Activated CD4-positive, alpha-beta T cell treated with anti-CD3 and anti-CD28 coated beads, Interleukin-2, Interleukin-6, amounts not matched to agents 100 ng/mL and 50 ng/mL, durations not matched to agents 16 hours and 8 hours (primary cell): ENCODE data around the gene IL12B.
"Not testable (repeated sequence)": the region's sequence is repeated elsewhere in the genome, so short reads cannot be mapped to it uniquely, and the experiment has no call there.

Experiments used
- DNase-seq: peaks from one replicate; pipeline ENCODE4 v3.0.0-alpha.2; 2020

IL12B gene

DNA sequence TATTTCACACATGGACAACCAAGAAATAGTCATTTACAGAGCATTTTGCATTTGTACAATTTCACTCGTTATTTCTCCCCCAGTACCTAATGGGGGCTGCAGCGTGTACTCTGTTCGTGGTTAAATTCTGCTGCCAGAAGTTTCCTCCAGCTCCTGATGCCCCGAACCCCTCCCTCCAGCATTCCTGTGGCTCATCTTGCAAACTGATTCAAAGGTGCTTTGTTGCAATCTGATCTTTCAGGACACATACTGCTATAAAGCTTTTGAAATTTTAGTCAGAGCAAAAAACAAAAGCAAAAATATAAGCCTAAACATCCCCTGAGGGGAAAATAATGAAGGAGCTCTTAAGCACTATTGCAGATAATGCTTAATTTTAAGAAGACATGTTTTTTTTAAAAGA, 39.5 kb downstream of the IL12B start:
- no peak for DNase-seq

DNA sequence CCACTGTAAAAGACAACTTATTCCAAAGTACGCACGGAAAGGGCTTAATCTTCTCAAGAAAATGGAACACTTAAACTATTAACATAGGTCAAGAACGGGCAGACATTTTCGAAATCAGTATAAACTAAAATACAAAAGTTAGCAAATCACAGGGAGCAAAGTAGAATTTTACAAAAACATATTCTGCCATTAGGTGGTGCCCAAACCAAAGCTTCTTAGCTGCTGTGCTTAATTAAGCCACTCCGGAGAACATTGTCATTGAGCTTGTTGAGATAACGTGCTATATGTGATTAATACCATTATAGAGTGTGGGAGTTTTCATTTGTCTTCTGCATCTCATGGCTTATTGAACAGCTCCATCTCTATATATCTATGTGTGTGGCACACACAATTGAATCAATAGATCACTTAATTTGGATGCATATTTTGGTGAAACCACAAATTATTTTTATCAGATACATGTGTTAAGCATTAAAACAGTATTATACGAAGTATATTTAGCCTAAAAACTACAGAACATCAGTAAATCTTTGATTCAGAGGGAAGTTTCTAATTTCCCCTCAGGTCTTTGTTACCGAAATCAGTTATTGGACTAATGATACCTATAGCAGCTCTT, 43.8 kb downstream of the IL12B start:
- DNase-seq, result peak; percentile 18

DNA sequence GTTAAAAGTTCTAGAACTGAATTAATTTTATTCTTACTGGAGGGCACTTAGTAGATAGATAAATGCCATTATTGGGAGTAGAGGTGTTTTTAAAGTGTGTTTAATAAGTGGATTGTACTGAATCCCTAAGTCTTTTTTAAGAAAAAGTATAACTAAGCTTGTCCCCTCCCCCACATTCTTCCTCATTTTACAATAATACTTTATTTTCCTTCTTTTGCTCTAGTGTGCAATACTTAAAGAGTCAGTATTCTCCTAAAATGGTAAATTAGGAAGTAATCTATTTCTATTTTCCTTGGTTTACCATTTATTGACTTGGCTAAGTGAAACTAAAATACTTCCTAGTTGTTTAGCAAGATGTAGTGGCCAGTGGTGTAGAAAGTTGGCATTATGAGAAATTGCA, 55.6 kb downstream of the IL12B start:
- DNase-seq, result no peak

DNA sequence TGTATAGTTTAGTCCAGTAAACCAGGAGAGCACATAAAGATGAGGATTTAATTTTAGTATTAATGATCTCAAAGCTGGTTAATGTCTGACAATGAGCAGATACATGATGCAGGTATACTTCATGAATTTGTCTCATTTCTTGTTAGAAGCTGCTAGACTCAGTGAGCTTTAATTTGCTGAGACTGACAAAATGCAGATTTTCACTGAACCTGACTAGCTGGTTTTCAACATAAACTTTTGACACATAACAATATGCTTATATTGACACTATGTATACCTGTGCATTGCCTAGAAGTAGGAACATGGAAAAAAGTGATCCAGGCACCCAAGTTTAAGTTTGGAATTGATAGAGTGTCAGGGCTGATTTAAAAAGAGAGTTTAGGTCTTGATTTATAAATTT, 56.4 kb downstream of the IL12B start:
- no peak for DNase-seq

DNA sequence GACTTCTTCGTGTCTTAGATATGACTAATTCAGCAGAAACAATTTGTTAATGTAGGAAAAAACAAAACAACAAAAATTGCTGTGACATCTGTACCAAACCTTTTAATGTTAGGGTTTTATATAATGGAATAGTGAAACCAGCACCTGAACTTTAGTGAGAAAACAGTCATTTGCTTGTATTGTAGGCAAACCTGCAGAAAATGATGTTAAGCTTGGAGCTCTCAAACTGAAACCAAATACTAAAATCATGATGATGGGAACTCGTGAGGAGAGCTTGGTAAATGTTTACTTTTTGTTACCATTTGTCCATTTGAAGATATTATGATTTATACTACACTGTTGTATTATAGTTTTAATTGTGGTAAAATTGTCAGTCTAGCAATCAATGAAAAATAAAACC, 60.6 kb downstream of the IL12B start:
- DNase-seq, result peak; percentile 4

DNA sequence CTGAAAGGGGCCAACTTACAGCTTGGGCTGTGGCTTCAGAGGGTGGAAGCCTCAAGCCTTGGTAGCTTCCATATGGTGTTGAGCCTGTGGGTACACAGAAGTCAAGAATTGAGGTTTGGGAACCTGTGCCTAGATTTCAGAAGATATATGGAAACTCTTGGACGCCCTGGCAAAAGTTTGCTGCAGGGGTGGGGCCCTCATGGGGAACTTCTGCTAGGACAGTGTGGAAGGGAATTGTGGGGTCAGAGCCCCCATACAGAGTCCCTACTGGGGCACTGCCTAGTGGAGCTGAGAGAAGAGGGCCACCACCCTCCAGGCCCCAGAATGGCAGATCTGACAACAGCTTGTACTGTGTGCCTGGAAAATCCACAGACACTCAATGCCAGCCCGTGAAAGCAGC, 63.5 kb downstream of the IL12B start:
- not testable (repeated sequence) for DNase-seq
